ENCODE measurements around the gene DDX39B. TPM values are rescaled to one million over a fixed set of nuclear protein-coding genes. Genes with fewer than 3 reads are reported as not detected.

Gene DDX39B
- total and polyA plus RNA-seq, 9 of the 15 experiments (the other 6 are each of a cell fraction or from before 2014, with no cell fraction given) = 479 to 869 (median 592) TPM

- TF ChIP-seq SAP30 (IDR thresholded peaks at IDR 0.05; ENCODE audit: borderline replicate concordance, insufficient read depth, low read depth, low read length, poor library complexity, severe bottlenecking) = no peak
- TF ChIP-seq HNRNPLL (IDR thresholded peaks at IDR 0.05; ENCODE audit: low read depth, low read length, poor library complexity, severe bottlenecking) = no peak
- TF ChIP-seq TFAP4 (CRISPR knock-in tag; IDR thresholded peaks at IDR 0.05; ENCODE audit: borderline replicate concordance) = peak; percentile 38; the same call in 1 of the 2 replicates
- TF ChIP-seq ZNF41 (CRISPR knock-in tag; conservative IDR thresholded peaks at IDR 0.05) = no peak
- TF ChIP-seq HNRNPL (IDR thresholded peaks at IDR 0.05; ENCODE audit: low read depth, low read length) = no peak
- TF ChIP-seq ETV6 (IDR thresholded peaks at IDR 0.05; ENCODE audit: borderline replicate concordance in 1 of 2, low read depth in 2 of 2, low read length in 1 of 2) = peak in 1 of 2 experiments; percentile 51; a peak in 1 of 4 replicates
- no peak for TF ChIP-seq ETV6 (CRISPR knock-in tag; IDR thresholded peaks at IDR 0.05; ENCODE audit: borderline replicate concordance)
- peak; percentile 36; the same call in 1 of the 2 replicates for TF ChIP-seq NBN (IDR thresholded peaks at IDR 0.05; ENCODE audit: low read depth)
- no peak for TF ChIP-seq E2F6 (IDR thresholded peaks at IDR 0.05; ENCODE audit: borderline replicate concordance in 1 of 2, extremely low read depth in 1 of 2, insufficient read depth in 1 of 2, insufficient read length in 1 of 2, low read depth in 1 of 2, low read length in 1 of 2, poor library complexity in 1 of 2, severe bottlenecking in 1 of 2)
- TF ChIP-seq SIN3A (IDR thresholded peaks at IDR 0.05; ENCODE audit: borderline replicate concordance in 2 of 2, control insufficient read depth in 1 of 2, low read depth in 2 of 2, low read length in 2 of 2) = no peak
- no peak for TF ChIP-seq BRCA1 (IDR thresholded peaks at IDR 0.05)
- TF ChIP-seq BRCA1 (CRISPR knock-in tag; IDR thresholded peaks at IDR 0.05) = no peak
- TF ChIP-seq MXI1 (IDR thresholded peaks at IDR 0.05; ENCODE audit: low read depth, low read length) = no peak
- no peak for TF ChIP-seq SRSF3 (IDR thresholded peaks at IDR 0.05; ENCODE audit: insufficient read depth, low read length)
- TF ChIP-seq CCAR2 (IDR thresholded peaks at IDR 0.05; ENCODE audit: low read depth, low read length) = no peak
- TF ChIP-seq HES1 (IDR thresholded peaks at IDR 0.05; ENCODE audit: low read depth) = no peak
- TF ChIP-seq RHOXF2B (CRISPR knock-in tag; conservative IDR thresholded peaks at IDR 0.05) = no peak; the same call in 1 of the 2 replicates
- no peak for TF ChIP-seq SMARCA5 (IDR thresholded peaks at IDR 0.05)
- peak; percentile 94; the same call in 1 of the 2 replicates for TF ChIP-seq RNF2 (IDR thresholded peaks at IDR 0.05)
- TF ChIP-seq HIVEP1 (CRISPR knock-in tag; IDR thresholded peaks at IDR 0.05) = peak; percentile 89
- TF ChIP-seq PCBP2 (IDR thresholded peaks at IDR 0.05; ENCODE audit: low read depth, low read length, poor library complexity, severe bottlenecking) = no peak
- no peak for TF ChIP-seq ZNF224 (CRISPR knock-in tag; IDR thresholded peaks at IDR 0.05)
- no peak for TF ChIP-seq BHLHE40 (IDR thresholded peaks at IDR 0.05; ENCODE audit: low read length)
- peak; percentile 34; the same call in 1 of the 2 replicates for TF ChIP-seq EP400 (IDR thresholded peaks at IDR 0.05)
- peak; percentile 53; the same call in 1 of the 2 replicates for TF ChIP-seq MAFF (IDR thresholded peaks at IDR 0.05; ENCODE audit: low read length)
- no peak for TF ChIP-seq TSC22D4 (tag; IDR thresholded peaks at IDR 0.05)
- peak; percentile 82 for TF ChIP-seq C11orf30 (IDR thresholded peaks at IDR 0.05; ENCODE audit: low read depth)
Observed at GRCh38 chr6:31558631-31559500, 17.1 kb upstream of the DDX39B start (continued).
